Measurements from ENCODE around the gene ING5. TPM values are rescaled to one million over a fixed set of nuclear protein-coding genes. Genes with fewer than 3 reads are reported as not detected.

Gene ING5
- total and polyA plus RNA-seq, 7 donors, result 14.5 to 25.4 (median 18.9) TPM

GRCh38 chr2:241689306-241689705 is 12.5 kb upstream of the ING5 start:
- H3K27me3 ChIP-seq (ENCODE audit: insufficient read depth in 3 of 3, low read length in 2 of 3), result no peaks in the 10 kb centered on the region
- intact Hi-C loops (cut with DNase I), result loop anchor here in 1 of 2 donors (5.0 kb wide), 1 partner anchor 43 kb away; the partner anchor contains the start of gene D2HGDH
- H3K4me1 ChIP-seq, result peaks cover 30% of the 10 kb centered on the region
- peaks cover 5 to 61% of the 10 kb centered on the region in 2 donors for H3K36me3 ChIP-seq (ENCODE audit: insufficient read depth in 1 of 2, low read depth in 1 of 2)
- H3K9me3 ChIP-seq, result no peaks in the 10 kb centered on the region
- no peak overlapping the region for H3K4me3 ChIP-seq
- peak in 1 of 2 donors; percentile 6 for DNase-seq
- TF ChIP-seq CTCF (IDR thresholded peaks at IDR 0.05), result no peak
- no peak overlapping the region for H3K27ac ChIP-seq
- no peak for ATAC-seq
- 56 to 72% (median 67%) methylated on average over 10 of the region's 10 CpGs for WGBS, 3 donors

- peak in 1 of 2 donors; percentile 23 for DNase-seq
- ATAC-seq, result no peak
- Histone ChIP-seq H3K4me3 (no peak overlapping the region), H3K27ac (no peak overlapping the region), H3K9me3 (no peaks in the 10 kb centered on the region), H3K4me1 (peaks cover 30% of the 10 kb centered on the region), H3K27me3 (ENCODE audit: insufficient read depth in 3 of 3, low read length in 2 of 3) (no peaks in the 10 kb centered on the region), H3K36me3 (ENCODE audit: insufficient read depth in 1 of 2, low read depth in 1 of 2) (peaks cover 8 to 61% of the 10 kb centered on the region in 2 donors)
- TF ChIP-seq CTCF (IDR thresholded peaks at IDR 0.05), result no peak
- intact Hi-C loops (cut with DNase I), result no loop called here
- WGBS, 3 donors, result 78 to 84% (median 81%) methylated on average over 6 of the region's 6 CpGs
Observed at GRCh38 chr2:241690202-241690717, 11.6 kb upstream of the ING5 start.

GRCh38 chr2:241692448-241692847 is 9.4 kb upstream of the ING5 start:
- 80 to 94% (median 90%) methylated on average over 6 of the region's 6 CpGs for WGBS, 3 donors
- H3K9me3 ChIP-seq, result no peaks in the 10 kb centered on the region
- peaks cover 22% of the 10 kb centered on the region for H3K4me1 ChIP-seq
- TF ChIP-seq CTCF (IDR thresholded peaks at IDR 0.05), result no peak
- no peak overlapping the region for H3K27ac ChIP-seq
- intact Hi-C loops (cut with DNase I), result no loop called here
- DNase-seq (peak in 1 of 2 donors; percentile 28), ATAC-seq (peak in 1 of 4 donors; percentile 40)
- H3K36me3 ChIP-seq (ENCODE audit: insufficient read depth in 1 of 2, low read depth in 1 of 2), result peaks cover 8 to 68% of the 10 kb centered on the region in 2 donors
- no peaks in the 10 kb centered on the region for H3K27me3 ChIP-seq (ENCODE audit: insufficient read depth in 3 of 3, low read length in 2 of 3)
- H3K4me3 ChIP-seq, result no peak overlapping the region

GRCh38 chr2:241695651-241696050 is 6.2 kb upstream of the ING5 start:
- TF ChIP-seq CTCF (IDR thresholded peaks at IDR 0.05), result no peak
- ATAC-seq (no peak), DNase-seq (no peak)
- Histone ChIP-seq H3K27ac (no peak overlapping the region), H3K27me3 (ENCODE audit: insufficient read depth in 3 of 3, low read length in 2 of 3) (no peaks in the 10 kb centered on the region), H3K4me3 (no peak overlapping the region), H3K4me1 (no peaks in the 10 kb centered on the region), H3K36me3 (ENCODE audit: insufficient read depth in 1 of 2, low read depth in 1 of 2) (peaks cover 3 to 56% of the 10 kb centered on the region in 2 donors), H3K9me3 (no peaks in the 10 kb centered on the region)
- 93 to 96% (median 96%) methylated on average over 4 of the region's 4 CpGs for WGBS, 3 donors
- intact Hi-C loops (cut with DNase I), result no loop called here

- ATAC-seq (no peak), DNase-seq (no peak)
- intact Hi-C loops (cut with DNase I), result no loop called here
- Histone ChIP-seq H3K4me3 (peak overlapping the region; percentile 95), H3K9me3 (no peaks in the 10 kb centered on the region), H3K4me1 (peaks cover 8% of the 10 kb centered on the region), H3K36me3 (ENCODE audit: insufficient read depth in 1 of 2, low read depth in 1 of 2) (peaks cover 3 to 16% of the 10 kb centered on the region in 2 donors), H3K27ac (peak overlapping the region; percentile 97), H3K27me3 (ENCODE audit: insufficient read depth in 3 of 3, low read length in 2 of 3) (no peaks in the 10 kb centered on the region)
- WGBS, 3 donors, result 2 to 3% (median 3%) methylated on average over 17 of the region's 17 CpGs
- TF ChIP-seq CTCF (IDR thresholded peaks at IDR 0.05), result no peak
Observed at GRCh38 chr2:241701149-241701398, 765 bp upstream of the ING5 start.

All from psoas muscle (tissue), 8 donors.